Activated T-cell treated with anti-CD3 and anti-CD28 coated beads, Interleukin-2, amount 50 U/mL, for 1 hour (primary cell): ENCODE data around the gene MEIS1.

Experiments used
- DNase-seq: peaks from one replicate; pipeline ENCODE4 v3.0.0-alpha.2; 2020

MEIS1 gene

DNA sequence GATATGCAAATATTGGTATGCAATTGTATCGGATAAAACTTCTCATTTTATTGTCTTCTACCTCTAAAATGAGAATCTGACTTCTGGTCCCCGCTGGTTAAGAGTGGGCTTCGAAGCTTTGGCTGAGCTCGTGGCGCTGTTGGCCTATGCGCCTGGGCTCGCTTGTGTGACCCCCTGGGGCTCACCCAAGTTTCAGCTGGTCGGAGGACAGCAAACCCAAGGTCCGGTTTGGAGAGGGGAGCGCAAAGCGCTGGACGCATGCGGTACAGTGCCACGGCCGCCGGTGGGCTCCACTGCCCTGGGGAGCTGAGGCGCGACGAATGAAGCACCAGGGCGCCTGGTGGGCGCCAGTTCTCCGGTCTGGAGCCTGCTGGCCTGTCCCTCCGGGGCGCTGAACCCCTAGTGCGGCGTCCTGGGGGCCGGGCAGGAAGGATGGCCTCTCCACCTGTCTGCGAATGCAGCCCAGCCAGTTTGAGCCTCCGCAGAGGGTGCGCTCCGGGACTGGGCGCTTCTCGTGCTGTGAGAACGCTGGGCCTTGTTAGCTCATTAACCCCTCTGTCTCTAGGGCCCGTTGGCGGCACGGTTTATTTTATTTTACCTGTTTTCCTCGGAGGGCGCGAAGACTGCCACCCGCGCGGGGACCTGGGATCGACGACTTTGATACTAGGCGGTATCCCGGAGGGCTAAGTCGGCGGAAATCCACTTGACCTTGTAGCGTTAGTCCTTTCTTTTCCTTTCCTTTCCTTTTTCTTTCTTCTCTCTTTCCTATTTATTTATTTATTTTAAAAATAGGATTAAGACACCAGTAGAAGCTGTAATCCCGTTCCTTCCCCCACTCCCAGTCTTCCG lies 10.4 kb downstream of the MEIS1 start:
- DNase-seq, result no peak

DNA sequence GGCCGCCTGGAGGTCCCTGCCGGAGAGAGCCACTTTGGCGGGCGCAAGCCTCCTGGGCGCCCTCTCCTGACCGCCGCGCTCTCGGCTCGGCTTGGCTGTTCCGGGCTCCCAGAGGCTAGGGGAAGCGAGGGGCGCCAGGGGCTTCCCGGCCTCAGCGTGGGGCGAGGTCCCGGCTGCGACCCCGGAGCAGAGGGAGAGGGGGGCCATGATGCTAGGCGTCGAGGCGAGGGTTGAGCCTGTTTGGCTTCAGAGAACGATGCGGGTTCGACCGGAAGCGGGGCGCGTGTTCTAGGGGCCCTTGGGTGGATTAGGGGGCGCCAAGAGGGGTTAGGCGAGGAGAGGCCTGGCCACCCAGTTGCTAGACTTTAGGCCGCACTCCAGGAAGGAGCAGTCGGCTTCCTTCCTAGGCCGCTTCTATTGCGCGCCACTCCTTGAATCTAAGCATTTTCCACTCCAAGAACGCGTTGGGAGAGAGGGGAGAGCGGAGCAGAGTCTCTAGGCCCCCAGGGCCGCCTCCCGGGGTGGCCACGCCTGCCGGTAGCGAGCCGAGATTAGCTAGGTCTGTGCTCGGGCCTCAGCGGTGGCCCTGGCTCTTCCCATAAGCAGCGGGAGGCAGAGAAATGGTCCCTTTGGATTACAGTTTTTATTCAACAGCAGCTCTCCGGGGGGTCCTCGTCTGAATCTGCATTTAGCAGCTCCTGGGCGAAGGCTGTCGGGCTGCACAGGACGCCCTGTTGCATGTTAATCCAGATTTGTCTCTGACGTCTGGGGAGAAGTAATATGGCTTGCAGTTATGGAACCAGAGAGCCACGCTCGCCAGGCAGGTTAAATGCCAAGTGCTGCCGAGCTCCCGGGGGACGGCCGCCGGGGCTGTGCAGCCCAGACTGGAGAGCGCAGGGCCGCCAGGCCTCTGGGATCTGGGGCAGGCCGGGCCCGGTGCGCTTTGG lies 11.3 kb downstream of the MEIS1 start:
- DNase-seq, result no peak

DNA sequence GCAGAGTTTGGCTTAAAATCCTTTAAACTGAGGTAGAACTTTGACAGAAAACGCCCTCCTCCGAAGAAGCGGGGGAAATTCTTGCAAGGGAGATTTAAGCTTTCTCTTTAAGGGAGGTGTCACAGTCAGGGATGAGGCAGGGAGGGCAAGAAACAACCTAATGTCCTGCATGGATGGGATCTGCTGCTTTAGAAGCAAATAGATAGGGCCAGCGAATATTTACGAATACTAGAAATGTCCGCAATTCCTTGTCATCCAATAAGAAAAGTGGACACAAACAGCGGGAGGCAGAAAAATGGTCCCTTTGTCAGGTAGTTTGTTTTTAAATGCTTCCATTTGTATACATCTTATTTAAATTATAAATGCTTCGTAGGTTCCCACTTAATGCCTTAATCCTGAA lies 12.0 kb downstream of the MEIS1 start:
- no peak for DNase-seq

DNA sequence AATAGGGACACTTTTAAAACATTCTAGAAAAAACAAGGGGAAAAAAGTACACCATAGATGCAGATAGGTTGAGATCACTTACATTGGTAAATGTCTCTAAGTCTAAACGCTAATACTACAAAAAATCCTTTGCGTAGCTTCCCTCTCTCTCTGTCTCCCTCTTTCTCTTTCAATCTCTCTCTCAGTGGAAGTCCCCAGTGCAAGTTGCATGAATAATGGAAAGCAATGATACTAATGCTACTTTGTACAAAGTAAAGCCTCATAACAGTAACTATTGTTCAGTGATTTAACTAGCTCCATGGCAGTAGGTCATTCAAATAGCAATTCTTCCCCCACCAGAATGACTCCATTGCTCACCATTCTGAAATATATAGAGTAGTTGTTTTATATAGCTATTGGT lies 12.8 kb downstream of the MEIS1 start:
- DNase-seq, result no peak

DNA sequence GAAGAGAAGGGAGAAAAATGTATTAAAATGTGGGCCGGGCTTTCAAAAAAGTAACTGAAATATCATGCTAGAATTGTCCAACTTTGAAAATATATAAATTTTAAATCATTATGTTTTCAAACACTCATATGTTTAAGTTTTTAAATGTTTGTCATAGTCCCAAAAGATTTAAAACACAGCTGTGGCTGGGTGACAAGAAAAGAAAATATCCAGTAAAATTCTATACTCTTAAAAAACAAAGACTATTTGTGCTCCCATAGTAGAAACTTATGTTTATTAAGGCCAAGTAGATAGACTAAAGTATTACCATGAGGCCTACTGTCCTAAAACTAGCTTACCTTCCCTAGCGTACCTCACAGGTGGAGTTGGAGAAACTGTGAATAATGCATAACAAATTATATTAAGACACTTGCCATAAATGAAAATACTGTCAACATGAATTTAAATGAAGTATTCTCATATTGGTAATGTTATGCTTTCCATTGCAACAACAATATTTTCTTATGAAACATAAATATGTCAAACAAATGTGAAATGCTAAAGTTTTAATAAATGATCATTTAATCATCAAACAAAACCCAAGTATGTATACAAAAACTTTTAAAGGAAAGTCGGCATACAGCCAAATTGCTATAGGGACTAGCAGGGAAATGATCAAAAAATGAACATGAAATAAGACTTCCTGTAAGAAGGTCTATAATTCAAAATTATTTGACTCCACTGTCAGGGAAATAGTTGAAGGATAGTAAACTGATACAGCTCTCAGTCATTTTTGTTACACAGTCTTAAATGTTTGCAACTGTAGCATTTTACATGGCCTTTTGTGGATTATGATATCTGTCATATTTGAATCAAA lies 13.4 kb downstream of the MEIS1 start:
- no peak for DNase-seq

DNA sequence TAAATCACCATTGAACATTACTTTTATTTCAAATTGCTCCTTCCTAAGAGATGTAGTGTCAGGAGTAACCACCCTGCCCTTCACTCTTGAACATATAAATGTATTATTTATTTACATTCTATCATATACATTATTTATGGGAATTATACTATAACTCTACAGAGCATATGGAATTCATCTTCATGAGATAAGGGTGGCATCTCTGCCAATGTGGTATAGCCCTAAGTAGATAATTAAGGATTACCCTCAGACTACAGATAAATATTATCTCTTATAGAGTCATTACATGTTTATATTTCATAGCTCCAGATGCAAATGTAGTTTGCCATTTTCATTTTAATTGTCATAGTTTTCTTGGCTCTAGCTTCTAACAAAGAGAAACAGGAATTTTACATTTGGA lies 17.3 kb downstream of the MEIS1 start:
- DNase-seq, result no peak

DNA sequence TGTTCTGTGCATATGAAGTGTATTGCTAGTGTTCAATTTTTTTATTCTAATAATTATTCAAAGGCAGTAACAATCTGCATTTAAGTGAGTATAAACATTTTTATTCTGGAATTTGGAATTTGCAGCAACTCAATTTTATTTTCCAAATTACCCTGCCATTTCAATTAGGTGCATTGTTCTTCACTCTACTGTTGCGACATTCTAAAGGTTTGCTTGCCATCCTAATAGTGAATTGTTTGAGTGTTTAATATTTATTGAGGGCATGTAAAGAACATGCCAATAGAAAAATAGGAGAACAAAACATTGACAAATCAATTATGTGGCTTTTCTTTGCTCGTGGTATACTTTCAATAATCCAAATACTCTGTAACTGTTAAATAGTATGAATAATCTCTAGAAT lies 18.0 kb downstream of the MEIS1 start:
- DNase-seq, result no peak

DNA sequence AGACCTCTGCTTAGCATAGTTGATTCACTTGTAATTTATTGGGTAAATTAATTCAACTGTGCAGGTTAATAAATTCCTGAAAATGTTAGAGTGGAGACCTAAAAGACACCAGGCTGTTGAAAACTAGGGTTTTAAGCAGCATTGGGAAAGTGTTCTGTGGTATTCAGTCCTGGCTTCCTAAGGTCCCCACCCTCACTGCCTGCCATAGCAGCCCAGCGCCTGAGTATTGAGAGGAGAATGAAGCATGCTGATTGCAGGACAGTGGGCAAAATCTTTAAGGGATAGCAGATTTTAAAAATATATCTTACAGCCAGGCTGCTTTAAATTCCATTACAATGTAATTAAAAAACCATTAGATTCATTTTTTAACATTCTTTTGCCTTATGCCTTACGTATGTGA lies 20.6 kb downstream of the MEIS1 start:
- no peak for DNase-seq

DNA sequence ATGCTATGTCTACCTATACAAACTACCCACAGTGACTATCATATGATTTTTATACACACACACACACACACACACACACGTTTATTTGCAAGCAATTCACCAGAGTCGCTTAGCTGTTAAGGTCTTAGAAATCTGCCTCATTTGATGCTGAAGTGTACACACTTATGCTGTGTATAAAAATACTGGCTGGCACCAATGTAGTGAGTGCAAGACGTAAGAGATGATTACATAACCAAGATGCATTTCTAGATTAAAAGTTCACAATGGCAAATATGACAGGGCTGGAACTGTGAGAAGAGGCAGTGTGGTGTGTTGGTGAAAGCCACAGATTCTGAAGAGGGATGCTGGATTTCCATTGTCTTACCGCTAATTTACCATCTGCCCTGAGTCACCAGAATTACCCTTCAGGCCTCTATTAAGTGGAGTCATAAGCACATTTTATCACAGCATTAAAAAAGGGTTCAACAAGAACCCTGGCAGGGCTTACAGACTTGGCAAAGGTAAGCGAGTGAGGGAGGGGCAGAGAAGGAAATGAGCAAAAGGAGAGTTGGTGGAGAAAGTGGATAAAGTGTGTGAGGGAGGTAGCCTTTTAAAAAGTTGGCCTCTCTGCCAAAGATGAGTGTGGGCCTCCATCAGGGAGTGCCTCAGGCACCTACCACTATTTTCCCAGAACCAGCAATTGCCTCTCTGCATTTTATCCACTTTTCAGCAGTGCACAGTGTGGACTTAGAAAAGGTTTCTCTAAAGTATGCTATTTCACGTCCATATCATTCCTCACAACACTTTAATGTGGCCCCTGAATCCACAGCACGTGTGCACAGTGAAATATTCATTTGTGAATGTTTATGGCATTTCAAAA lies 21.5 kb downstream of the MEIS1 start:
- no peak for DNase-seq

DNA sequence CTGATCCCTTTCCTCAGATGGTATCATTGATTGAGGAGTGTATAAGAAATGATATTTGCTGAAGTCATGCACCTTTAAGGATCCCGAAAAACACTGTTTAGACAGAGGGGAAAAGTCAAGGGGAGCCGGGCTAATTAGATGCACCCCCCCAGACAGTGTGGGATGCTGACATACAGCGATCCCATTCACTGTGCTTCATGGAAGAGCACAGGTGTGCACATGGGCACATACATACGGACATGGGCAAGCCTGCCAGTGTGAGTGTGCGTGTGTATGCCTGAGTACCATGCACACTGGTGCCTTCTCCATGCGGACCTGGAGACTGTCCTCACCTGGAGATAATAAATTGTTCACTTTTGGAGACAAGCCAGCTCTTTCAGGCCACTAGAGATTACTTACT lies 22.6 kb downstream of the MEIS1 start:
- no peak for DNase-seq

DNA sequence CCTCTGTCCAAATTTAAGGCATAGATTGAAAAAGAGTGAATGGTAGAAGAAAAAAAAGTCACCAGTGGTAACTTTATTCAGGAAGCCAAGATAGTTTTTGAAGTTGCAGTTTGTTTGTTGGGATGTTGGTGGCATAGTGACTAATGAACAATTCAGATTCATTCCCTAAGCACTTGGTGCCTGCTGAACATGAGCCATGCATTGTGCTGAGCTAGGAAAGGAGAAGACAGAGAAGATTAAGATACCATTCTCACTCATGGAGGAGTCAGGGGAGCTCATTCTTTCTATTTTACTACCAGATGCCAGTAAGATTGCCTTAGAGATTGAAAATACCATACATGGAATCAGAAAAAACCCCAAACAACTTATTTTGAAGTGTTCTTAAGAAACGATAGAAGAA lies 25.1 kb downstream of the MEIS1 start:
- DNase-seq, result no peak

DNA sequence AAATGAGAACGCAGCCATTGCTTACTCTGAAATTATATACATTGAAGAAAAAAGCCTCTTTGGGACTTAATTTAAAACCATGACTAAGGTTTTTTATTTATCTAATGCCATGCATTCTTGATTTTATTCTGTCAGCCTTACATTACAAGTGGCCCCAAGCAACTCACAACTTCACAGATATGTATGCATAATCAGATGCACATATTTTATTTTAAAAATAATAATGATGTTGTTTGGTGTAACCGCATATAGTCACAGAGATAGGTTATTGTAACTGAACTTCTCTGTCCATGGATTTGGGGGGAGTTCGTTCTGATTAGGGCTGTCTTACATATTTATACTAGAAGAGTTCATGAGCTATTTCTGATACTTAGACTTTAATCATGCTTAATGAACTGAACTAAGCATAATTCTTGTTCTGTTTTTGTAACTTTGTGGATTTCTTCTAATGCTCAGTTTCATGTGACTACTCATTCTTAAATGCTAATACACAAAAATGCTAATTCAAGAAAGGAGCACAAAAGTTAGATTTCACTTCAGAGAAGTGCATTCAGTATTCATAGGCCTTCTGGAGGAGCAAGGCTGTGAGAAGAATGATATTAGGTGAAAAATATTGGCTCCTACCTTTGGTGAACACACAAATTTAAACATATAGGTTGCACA lies 26.2 kb downstream of the MEIS1 start:
- no peak for DNase-seq

DNA sequence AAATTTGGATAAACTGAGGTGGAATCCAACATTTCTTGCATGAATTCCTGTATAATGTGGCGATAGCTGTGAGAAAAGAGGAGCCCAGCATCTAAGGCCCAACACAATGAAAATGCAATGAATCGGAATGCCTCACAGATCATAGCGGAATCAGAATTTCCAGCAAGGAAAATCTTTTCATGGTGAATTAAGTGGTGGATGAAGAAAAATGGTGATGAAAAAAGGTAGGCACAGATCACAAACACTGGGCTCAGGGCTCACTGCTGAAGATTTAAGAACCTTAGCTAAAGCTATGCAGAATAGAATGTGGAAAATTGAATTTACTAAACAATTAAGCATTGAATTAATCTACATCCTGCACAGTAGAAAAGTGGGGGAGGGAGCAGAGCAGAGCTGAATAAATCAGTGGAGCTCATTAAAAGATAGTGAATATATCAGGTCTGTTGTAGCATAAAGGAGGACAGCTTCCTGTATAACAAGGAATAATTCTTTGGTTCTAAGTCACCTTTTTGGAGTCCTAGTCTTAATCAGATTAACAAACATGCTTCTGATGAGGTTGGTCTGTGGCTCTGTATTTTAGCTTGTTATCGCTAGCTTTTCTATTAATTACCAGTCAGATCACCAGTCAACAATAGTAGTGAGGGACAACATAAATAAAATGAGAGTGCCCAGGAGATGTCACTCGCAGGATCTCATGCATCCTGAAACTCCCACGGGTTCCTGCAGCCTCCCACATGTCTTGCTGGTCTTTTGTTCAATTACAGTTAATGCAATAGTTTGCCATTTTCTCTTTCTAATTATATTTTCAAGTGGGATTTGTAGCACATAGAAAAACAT lies 27.0 kb downstream of the MEIS1 start:
- DNase-seq, result no peak

DNA sequence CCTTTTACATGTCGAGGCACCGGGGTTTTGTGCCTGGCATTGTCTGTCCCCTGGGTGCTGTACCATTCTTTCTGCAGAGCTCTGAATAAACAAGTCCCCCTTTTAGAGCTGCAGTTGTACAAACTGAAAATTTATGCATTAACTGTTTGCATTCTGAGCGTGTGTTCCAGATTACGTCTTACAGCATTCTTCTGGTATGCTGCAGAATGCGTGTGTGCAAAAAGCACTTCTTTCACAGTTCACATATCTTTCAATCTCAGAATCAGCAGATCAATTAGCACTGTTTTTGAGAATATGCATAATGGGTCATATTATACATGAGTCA lies 27.5 kb downstream of the MEIS1 start:
- DNase-seq, result no peak

DNA sequence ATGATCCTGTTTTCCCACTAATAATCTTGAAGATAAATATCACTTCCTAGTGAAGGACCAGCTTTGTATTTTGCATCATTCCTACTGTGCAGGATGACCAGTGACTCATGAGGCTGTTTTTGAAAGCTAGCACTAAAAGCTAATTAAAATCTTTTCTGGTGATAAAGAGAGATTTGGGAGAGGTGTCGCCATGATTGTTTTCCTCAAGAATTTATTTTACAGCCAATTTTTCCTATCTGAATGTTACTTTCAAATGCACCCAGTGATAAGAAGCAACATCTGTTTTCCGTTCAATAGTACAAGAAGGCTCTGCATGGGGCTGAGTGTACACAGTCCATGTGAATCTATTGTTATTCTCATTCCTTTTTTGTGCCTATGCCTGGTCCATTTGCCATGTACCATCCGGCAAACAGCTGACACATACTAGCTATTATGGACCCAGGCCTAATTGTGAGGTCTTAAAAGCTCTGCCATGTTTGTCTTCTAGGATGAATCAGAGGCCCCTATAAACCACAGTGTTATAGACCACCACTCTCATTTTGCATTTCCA lies 28.4 kb downstream of the MEIS1 start:
- DNase-seq, result no peak

DNA sequence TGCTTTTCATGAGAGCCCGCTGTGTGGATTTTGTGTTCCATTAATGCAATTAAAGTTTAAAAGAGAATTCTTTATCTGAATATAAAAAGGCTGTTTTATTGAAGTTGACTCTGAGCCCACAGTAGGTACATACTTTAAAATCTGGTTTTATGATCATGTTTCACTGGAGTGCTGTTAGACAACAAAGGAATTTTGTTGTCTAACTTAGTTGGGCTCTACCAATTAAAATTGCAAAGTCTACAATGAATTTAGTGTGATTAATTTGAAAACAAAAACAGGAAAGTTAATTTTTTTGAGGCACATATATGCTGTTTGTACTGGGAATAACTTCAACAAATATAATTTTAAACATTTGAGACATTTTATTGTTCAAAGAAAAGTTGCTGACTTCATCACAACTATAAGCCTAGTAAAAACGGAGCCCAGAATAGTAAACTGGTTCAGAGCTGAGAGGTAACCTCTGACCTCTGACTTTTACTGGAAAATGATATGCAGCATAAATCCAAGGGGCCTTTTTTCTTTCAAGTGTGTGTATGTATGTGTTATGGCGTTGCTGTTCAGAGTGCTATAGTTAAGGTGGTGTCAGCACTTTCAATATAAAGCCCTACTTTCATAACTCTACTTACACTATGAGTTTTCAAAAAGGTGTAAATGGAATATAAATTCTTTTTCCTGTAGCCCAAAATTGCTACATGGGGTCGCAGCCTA lies 30.2 kb downstream of the MEIS1 start:
- DNase-seq, result no peak

DNA sequence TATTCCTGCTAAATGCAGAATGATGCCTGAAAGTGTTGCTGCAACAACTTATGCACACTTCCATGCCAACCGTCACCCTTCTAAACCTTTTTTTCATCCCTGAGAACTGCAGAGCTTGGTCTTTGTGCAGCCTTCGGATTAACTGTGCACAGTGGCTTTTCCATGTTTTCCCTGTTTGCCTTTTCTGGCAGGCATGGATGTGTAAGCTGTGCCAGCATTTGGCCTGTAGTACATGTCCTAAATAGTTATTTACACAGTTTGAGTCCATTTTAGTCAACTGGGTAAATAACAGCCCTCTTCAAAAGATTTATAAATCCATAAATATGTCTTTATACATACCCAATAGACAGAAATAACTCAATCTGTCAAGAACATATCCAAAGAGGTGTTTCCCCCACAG lies 31.5 kb downstream of the MEIS1 start:
- DNase-seq, result no peak

DNA sequence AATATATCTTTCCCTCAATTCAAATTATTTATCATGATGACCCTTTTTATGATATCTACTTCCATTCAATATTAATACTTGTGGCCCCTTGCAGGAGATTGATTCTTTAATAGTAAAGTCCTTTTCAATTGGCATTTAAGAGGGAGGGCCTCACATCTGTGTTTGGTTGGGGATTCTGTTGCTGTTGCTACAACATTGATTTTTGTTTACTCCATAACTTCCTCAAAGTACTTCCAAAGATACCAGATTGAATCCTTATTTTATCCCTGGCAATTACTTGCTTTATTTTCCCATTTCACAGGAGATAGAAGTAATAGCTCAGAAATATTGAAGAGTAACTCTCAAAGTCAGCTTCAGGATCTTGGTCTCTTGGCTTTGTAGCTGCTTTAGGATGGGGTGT lies 32.8 kb downstream of the MEIS1 start:
- no peak for DNase-seq

DNA sequence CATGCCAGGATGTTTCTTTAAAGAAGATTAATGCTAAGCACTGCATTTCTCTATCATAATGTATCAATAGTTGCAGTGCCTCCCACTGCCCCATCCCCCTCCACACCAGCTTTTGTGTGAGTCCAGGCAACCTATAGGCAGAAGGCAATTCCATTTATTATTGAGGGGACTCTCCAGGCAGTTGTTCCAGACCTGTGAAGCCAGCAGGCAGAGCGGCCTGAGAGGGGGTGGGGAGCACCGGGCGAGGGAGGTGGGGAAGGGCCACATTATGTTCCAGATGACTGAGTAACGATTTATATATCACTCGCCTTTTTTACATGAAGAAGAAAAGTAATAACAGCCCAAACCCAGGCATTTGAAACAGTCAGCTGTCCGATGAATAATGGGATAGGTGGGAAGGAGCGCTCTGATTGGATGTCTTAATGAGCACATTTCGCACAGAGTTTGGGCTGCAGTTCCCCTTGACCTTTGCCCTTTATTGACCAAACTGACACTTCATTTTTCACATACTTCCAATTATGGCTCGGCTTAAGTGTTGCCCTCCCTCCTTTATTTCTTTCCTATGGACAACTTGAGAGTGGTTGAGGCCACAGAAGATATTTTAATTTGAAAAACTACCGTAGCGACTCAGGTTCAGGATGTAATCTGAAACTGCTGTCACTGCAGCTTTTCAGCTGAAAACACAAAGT lies 34.4 kb downstream of the MEIS1 start:
- DNase-seq, result no peak
